ENCODE results near the gene TRPC1. TPM values are rescaled to one million over a fixed set of nuclear protein-coding genes. Genes with fewer than 3 reads are reported as not detected.

Gene TRPC1
- total RNA-seq, 4 donors from 2014 or later = 3.3 to 12.0 (median 4.6) TPM

- 81% methylated on average over 4 of the region's 4 CpGs for WGBS
- H3K36me3 ChIP-seq = no peaks in the 10 kb centered on the region
- TF ChIP-seq CTCF (IDR thresholded peaks at IDR 0.05) = no peak
Measured at GRCh38 chr3:142716102-142716501, 7.7 kb upstream of the TRPC1 start.

GRCh38 chr3:142723665-142723967 lies 218 bp upstream of the TRPC1 start:
- Histone ChIP-seq H3K9me3 (no peaks in the 10 kb centered on the region), H3K27me3 (no peaks in the 10 kb centered on the region), H3K27ac (no peak overlapping the region), H3K4me1 (peaks cover 14% of the 10 kb centered on the region), H3K4me3 (peak overlapping the region; percentile 75), H3K36me3 (no peaks in the 10 kb centered on the region)
- no peak for TF ChIP-seq POLR2AphosphoS5 (IDR thresholded peaks at IDR 0.05)
- TF ChIP-seq EP300 (IDR thresholded peaks at IDR 0.05) = no peak
- TF ChIP-seq POLR2A (IDR thresholded peaks at IDR 0.05) = no peak
- no peak for TF ChIP-seq CTCF (IDR thresholded peaks at IDR 0.05)
- WGBS = 0% methylated on average over 10 of the region's 10 CpGs
- no peak for DNase-seq (ENCODE audit: low spot score in 2 of 2)

More at GRCh38 chr3:142716102-142716501, 7.7 kb upstream of the TRPC1 start:
- no peaks in the 10 kb centered on the region for H3K4me1 ChIP-seq
- H3K27ac ChIP-seq = no peak overlapping the region
- DNase-seq (ENCODE audit: low spot score in 2 of 2) = no peak
- H3K27me3 ChIP-seq = no peaks in the 10 kb centered on the region
- H3K4me3 ChIP-seq = no peak overlapping the region
- no peaks in the 10 kb centered on the region for H3K9me3 ChIP-seq

- Histone ChIP-seq H3K36me3 (no peaks in the 10 kb centered on the region), H3K27me3 (no peaks in the 10 kb centered on the region), H3K27ac (peak overlapping the region; percentile 96), H3K4me1 (peaks cover 14% of the 10 kb centered on the region), H3K4me3 (peak overlapping the region; percentile 75), H3K9me3 (no peaks in the 10 kb centered on the region)
- peak; percentile 63 to 78 for DNase-seq (ENCODE audit: low spot score in 2 of 2)
- 4% methylated on average over 34 of the region's 35 CpGs for WGBS
- no peak for TF ChIP-seq POLR2A (IDR thresholded peaks at IDR 0.05)
- no peak for TF ChIP-seq POLR2AphosphoS5 (IDR thresholded peaks at IDR 0.05)
- TF ChIP-seq EP300 (IDR thresholded peaks at IDR 0.05) = no peak
- no peak for TF ChIP-seq CTCF (IDR thresholded peaks at IDR 0.05)
Measured at GRCh38 chr3:142724682-142725356, 985 bp downstream of the TRPC1 start.

GRCh38 chr3:142725357-142725739 lies 1.5 kb downstream of the TRPC1 start:
- Histone ChIP-seq H3K27ac (no peak overlapping the region), H3K27me3 (no peaks in the 10 kb centered on the region), H3K36me3 (no peaks in the 10 kb centered on the region), H3K9me3 (no peaks in the 10 kb centered on the region), H3K4me1 (peaks cover 14% of the 10 kb centered on the region), H3K4me3 (peak overlapping the region; percentile 75)
- DNase-seq (ENCODE audit: low spot score in 2 of 2) = no peak
- 29% methylated on average over 5 of the region's 5 CpGs for WGBS
- TF ChIP-seq POLR2AphosphoS5 (IDR thresholded peaks at IDR 0.05) (no peak), CTCF (IDR thresholded peaks at IDR 0.05) (no peak), EP300 (IDR thresholded peaks at IDR 0.05) (no peak), POLR2A (IDR thresholded peaks at IDR 0.05) (no peak)

GRCh38 chr3:142726017-142726416 lies 2.2 kb downstream of the TRPC1 start:
- no peak overlapping the region for H3K4me3 ChIP-seq
- no peaks in the 10 kb centered on the region for H3K27me3 ChIP-seq
- TF ChIP-seq POLR2A (IDR thresholded peaks at IDR 0.05) = no peak
- no peak for TF ChIP-seq EP300 (IDR thresholded peaks at IDR 0.05)
- TF ChIP-seq CTCF (IDR thresholded peaks at IDR 0.05) = no peak
- no peak for TF ChIP-seq POLR2AphosphoS5 (IDR thresholded peaks at IDR 0.05)
- H3K27ac ChIP-seq = no peak overlapping the region
- WGBS = 67% methylated on average over 1 of the region's 1 CpG
- H3K9me3 ChIP-seq = no peaks in the 10 kb centered on the region
- DNase-seq (ENCODE audit: low spot score in 2 of 2) = no peak
- H3K4me1 ChIP-seq = peaks cover 14% of the 10 kb centered on the region
- H3K36me3 ChIP-seq = no peaks in the 10 kb centered on the region
